Mesendoderm (in vitro differentiated cells): ENCODE measurements around the gene KRTAP10-11.
"Not testable (repeated sequence)": the region's sequence is repeated elsewhere in the genome, so short reads cannot be mapped to it uniquely, and the experiment has no call there.

Experiments used
- DNase-seq: peaks from one replicate; pipeline ENCODE4 v3.0.0; 2013
- H2AK5ac ChIP-seq: 2 replicates; pipeline ENCODE4 v1.6.1; 2013; ENCODE audit warnings: low read length, inconsistent platforms
- H2BK120ac ChIP-seq: 2 replicates; pipeline ENCODE4 v1.6.1; 2013; ENCODE audit warnings: low read depth, mild to moderate bottlenecking, low read length, moderate library complexity, mixed read lengths
- H2BK15ac ChIP-seq: replicated peaks from 2 replicates; pipeline ENCODE4 v1.6.1; 2013; ENCODE audit warnings: low read depth, mild to moderate bottlenecking, moderate library complexity
- H2BK5ac ChIP-seq: 2 replicates; pipeline ENCODE4 v1.6.1; 2013; ENCODE audit warnings: low read length, inconsistent platforms
- H3K18ac ChIP-seq: 2 replicates; pipeline ENCODE4 v1.6.1; 2013; ENCODE audit warnings: mild to moderate bottlenecking, low read length, mixed read lengths
- H3K23ac ChIP-seq: one replicate; pipeline ENCODE4 v1.6.1; 2013; ENCODE audit warnings: low read length
- H3K27ac ChIP-seq: 2 replicates; pipeline ENCODE4 v1.5.1; 2013; ENCODE audit warnings: low read depth, mild to moderate bottlenecking, inconsistent platforms, low read length, moderate library complexity
- H3K27me3 ChIP-seq: 2 replicates; pipeline ENCODE4 v1.6.1; 2013; ENCODE audit warnings: low read length, control low read depth, mild to moderate bottlenecking, inconsistent platforms; ENCODE audit not compliant: insufficient read depth, poor library complexity
- H3K36me3 ChIP-seq: 2 replicates; pipeline ENCODE4 v1.6.1; 2013; ENCODE audit warnings: low read length, inconsistent platforms; ENCODE audit not compliant: control insufficient read depth, insufficient read depth
- H3K4ac ChIP-seq: one replicate; pipeline ENCODE4 v1.6.1; 2013; ENCODE audit warnings: low read depth, mild to moderate bottlenecking, low read length, moderate library complexity
- H3K4me1 ChIP-seq: 2 replicates; pipeline ENCODE4 v1.6.1; 2013; ENCODE audit warnings: low read depth, low read length, inconsistent platforms; ENCODE audit not compliant: control insufficient read depth
- H3K4me2 ChIP-seq: 2 replicates; pipeline ENCODE4 v1.6.1; 2013; ENCODE audit warnings: low read length
- H3K4me3 ChIP-seq: 2 replicates; pipeline ENCODE4 v1.5.1; 2013; ENCODE audit warnings: mild to moderate bottlenecking, low read length
- H3K56ac ChIP-seq: one replicate; pipeline ENCODE4 v1.6.1; 2013; ENCODE audit warnings: low read length
- H3K79me1 ChIP-seq: 2 replicates; pipeline ENCODE4 v1.6.1; 2013; ENCODE audit warnings: low read length, inconsistent platforms
- H3K79me2 ChIP-seq: 2 replicates; pipeline ENCODE4 v1.6.1; 2013; ENCODE audit warnings: mild to moderate bottlenecking, low read length; ENCODE audit not compliant: control insufficient read depth, insufficient read depth
- H3K9ac ChIP-seq: 2 replicates; pipeline ENCODE4 v1.6.1; 2013; ENCODE audit warnings: low read length, inconsistent platforms
- H4K5ac ChIP-seq: one replicate; pipeline ENCODE4 v1.6.1; 2013; ENCODE audit warnings: low read length
- H4K8ac ChIP-seq: one replicate; pipeline ENCODE4 v1.6.1; 2013; ENCODE audit warnings: low read depth, mild to moderate bottlenecking, control low read depth, low read length, moderate library complexity
- WGBS: extraction: QIAGEN DNeasy Blood & Tissue Kit; methylation state at CpG from one replicate; pipeline ENCODE4 v1.1.7; 2013; ENCODE audit warnings: low lambda C conversion rate, missing lambda C conversion rate; ENCODE audit not compliant: insufficient coverage; ENCODE audit errors: extremely low coverage; 5-methylcytosine and 5-hydroxymethylcytosine counted together

Gene KRTAP10-11

DNA sequence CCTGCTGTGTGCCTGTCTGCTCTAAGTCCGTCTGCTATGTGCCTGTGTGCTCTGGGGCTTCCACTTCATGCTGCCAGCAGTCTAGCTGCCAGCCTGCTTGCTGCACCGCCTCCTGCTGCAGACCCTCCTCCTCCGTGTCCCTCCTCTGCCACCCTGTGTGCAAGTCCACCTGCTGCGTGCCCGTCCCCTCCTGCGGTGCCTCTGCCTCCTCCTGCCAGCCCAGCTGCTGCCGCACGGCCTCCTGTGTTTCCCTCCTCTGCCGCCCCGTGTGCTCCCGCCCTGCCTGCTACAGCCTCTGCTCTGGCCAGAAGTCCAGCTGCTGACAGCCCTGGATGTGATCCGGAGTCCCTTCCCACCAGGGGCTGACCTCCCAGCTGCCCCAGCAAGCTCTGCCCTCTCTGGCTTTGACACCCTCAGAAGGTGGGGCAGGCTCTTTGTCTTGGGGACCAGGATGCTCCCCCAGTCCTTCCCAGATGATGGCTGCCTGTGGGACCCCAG, 8.3 kb upstream of the KRTAP10-11 start:
- not testable (repeated sequence) for H3K4me1 ChIP-seq, H3K4me2 ChIP-seq, H4K5ac ChIP-seq, H2BK15ac ChIP-seq, H4K8ac ChIP-seq, H2BK5ac ChIP-seq, H3K79me1 ChIP-seq, H3K23ac ChIP-seq, H2AK5ac ChIP-seq, DNase-seq, H3K27ac ChIP-seq, H3K4ac ChIP-seq, H2BK120ac ChIP-seq, H3K79me2 ChIP-seq, H3K9ac ChIP-seq, H3K56ac ChIP-seq, H3K18ac ChIP-seq, H3K4me3 ChIP-seq, H3K27me3 ChIP-seq, H3K36me3 ChIP-seq
- WGBS: no CpG with 5 or more reads among the region's 12 CpGs

DNA sequence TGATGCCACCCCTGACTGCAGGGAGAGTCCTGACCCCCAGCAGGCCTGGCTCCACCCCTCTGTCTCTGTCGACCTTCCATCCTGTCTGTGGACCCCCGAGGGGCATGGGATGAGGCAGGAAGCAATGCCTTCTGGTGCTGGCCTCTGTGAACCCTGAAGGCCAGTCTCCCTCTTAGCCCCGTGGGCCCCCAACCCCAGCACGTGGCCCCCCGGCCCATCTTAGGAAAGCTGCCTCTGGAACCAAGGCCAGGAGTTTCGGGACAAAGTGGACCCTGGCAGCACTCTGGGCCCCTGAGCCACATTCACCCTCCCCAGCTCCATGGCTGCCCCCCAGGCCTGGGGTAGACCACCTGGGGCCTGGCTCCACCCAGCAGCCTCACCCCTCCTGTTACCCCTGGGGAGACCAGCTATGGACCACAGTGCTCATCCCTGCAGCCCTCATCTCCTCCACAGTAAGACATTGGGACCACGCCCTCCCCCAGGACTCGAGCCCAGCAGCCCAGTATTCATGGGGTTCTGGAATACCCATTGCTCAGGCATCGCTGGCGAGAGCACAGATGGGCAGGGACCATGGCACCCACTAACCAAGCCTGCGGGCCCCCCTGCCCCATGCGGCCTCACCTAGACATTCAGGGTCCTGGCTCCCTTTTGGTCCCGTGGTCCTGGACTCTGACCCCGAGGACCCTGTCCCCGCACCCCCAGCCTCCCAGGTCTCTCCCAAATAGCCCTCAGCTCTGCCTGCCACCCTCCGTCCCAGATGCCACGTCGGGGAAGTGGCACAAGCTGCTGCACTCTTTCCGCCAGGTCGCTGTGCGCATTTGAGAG, 7.5 kb upstream of the KRTAP10-11 start:
- H3K36me3 ChIP-seq, H2BK15ac ChIP-seq, H3K4ac ChIP-seq, H3K18ac ChIP-seq, DNase-seq, H3K4me3 ChIP-seq, H3K56ac ChIP-seq, H3K23ac ChIP-seq, H3K79me2 ChIP-seq, H3K27ac ChIP-seq, H2BK120ac ChIP-seq, H4K5ac ChIP-seq, H4K8ac ChIP-seq, H3K27me3 ChIP-seq, H2AK5ac ChIP-seq, H2BK5ac ChIP-seq, H3K79me1 ChIP-seq, H3K4me2 ChIP-seq, H3K9ac ChIP-seq, H3K4me1 ChIP-seq: not testable (repeated sequence)
- no CpG with 5 or more reads among the region's 21 CpGs for WGBS

DNA sequence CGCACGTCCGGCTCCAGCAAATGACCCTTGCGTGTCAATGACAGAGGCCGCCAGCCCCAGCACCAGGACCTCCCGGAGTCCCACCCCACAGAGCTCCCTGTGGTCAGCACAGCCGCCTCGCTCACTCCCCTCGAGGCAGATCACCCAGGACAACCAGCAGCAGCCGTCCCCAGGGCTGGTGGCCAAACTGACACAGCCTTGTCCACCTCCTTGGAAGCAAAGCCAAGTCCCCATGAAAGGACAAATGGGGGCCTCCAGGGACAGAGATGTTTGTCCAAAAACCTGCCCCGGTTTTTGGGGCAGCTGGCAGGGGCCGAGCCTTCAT, 6.9 kb upstream of the KRTAP10-11 start:
- no CpG with 5 or more reads among the region's 12 CpGs for WGBS
- Histone ChIP-seq H2AK5ac (no peak overlapping the region), H3K79me1 (no peaks in the 10 kb centered on the region), H3K4me2 (no peak overlapping the region), H3K4ac (no peak overlapping the region), H4K8ac (no peak overlapping the region), H2BK15ac (no peak overlapping the region), H3K27ac (no peak overlapping the region), H3K4me1 (no peaks in the 10 kb centered on the region), H3K56ac (no peak overlapping the region), H2BK120ac (no peak overlapping the region), H2BK5ac (no peak overlapping the region), H3K18ac (no peak overlapping the region), H4K5ac (no peak overlapping the region), H3K36me3 (no peaks in the 10 kb centered on the region), H3K79me2 (no peaks in the 10 kb centered on the region), H3K4me3 (no peak overlapping the region), H3K23ac (peak overlapping the region; percentile 66), H3K9ac (no peak overlapping the region), H3K27me3 (no peaks in the 10 kb centered on the region)
- DNase-seq: no peak

DNA sequence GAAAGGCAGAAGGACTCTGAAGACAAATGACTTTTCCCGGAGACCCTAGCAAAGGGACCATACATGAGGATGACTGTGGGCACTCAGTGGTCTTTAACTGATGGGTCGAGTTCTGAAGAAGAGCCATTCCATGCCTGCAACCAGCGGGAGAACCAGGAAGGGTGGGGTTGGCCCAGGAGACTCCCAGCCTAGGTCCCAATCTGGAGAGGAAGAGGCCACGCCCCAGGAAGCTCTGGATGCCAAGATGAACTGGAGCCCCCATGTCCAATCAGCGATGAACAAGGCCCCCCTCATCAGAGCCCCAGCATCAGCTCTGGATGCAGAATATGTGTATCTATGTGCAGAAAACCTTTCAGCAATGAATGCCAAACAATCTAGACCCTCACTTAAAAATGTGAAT, 5.5 kb upstream of the KRTAP10-11 start:
- no CpG with 5 or more reads among the region's 5 CpGs for WGBS
- Histone ChIP-seq H4K5ac (no peak overlapping the region), H2BK15ac (no peak overlapping the region), H4K8ac (no peak overlapping the region), H3K36me3 (no peaks in the 10 kb centered on the region), H3K18ac (no peak overlapping the region), H3K4me3 (no peak overlapping the region), H2AK5ac (no peak overlapping the region), H3K27ac (no peak overlapping the region), H3K27me3 (no peaks in the 10 kb centered on the region), H3K79me1 (no peaks in the 10 kb centered on the region), H2BK120ac (no peak overlapping the region), H3K9ac (no peak overlapping the region), H3K4ac (no peak overlapping the region), H3K79me2 (no peaks in the 10 kb centered on the region), H3K4me1 (no peaks in the 10 kb centered on the region), H3K56ac (no peak overlapping the region), H3K23ac (no peak overlapping the region), H3K4me2 (no peak overlapping the region), H2BK5ac (no peak overlapping the region)
- DNase-seq: no peak

DNA sequence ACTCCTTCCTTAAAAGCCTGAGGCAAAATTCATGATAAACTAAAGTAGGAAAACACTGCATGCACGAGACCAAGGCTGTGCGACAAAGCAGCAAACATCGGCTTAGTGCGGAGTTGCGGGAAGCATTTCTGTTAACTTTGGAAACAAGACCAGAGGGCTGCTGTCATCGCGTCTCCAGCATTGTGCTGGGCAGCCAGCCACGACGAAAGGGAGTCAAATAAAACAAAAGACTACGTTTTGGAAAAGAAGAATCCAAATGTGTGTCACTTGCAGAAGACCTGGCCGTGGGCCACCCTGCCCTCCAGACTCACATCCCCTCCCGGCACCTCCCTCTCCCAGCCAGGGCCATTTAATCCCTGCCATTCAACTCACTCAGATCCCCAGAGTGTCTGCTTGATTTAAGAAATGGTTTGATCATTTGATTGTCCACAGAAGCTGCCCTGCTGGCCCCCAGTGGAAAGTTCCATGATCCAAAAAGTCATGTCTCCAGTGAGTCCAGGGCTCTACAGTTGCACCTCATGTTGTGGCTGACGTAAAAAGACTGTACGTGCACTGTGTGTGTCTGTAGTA, 2.4 kb upstream of the KRTAP10-11 start:
- H4K5ac ChIP-seq: no peak overlapping the region
- H3K79me1 ChIP-seq: no peaks in the 10 kb centered on the region
- H3K4me2 ChIP-seq: no peak overlapping the region
- H3K36me3 ChIP-seq: no peaks in the 10 kb centered on the region
- no peak overlapping the region for H3K4ac ChIP-seq
- no peaks in the 10 kb centered on the region for H3K4me1 ChIP-seq
- H2AK5ac ChIP-seq: no peak overlapping the region
- no peak overlapping the region for H2BK5ac ChIP-seq
- no peaks in the 10 kb centered on the region for H3K79me2 ChIP-seq
- no peak overlapping the region for H3K18ac ChIP-seq
- H3K23ac ChIP-seq: no peak overlapping the region
- H3K9ac ChIP-seq: no peak overlapping the region
- WGBS: no CpG with 5 or more reads among the region's 14 CpGs
- no peaks in the 10 kb centered on the region for H3K27me3 ChIP-seq
- no peak overlapping the region for H3K56ac ChIP-seq
- no peak overlapping the region for H3K27ac ChIP-seq
- no peak overlapping the region for H4K8ac ChIP-seq
- H2BK15ac ChIP-seq: no peak overlapping the region
- no peak overlapping the region for H3K4me3 ChIP-seq
- H2BK120ac ChIP-seq: no peak overlapping the region
- DNase-seq: no peak
